Calu3 (cell line): ENCODE results near the gene MCM7. TPM values are rescaled to one million over a fixed set of nuclear protein-coding genes. Genes with fewer than 3 reads are reported as not detected.

Experiments
- BruUV-seq: library from RNA; stranded (reverse); fragments of 400-500 nt; replicated peaks from 2 replicates; lab custom pipeline; 2021; lab: Mats Ljungman, UMichigan
- CTCF ChIA-PET: fragments of 300-600 bp; sonication (Branson Sonifier 250); formaldehyde crosslinking; loops from one replicate; lab custom pipeline; 2022; ENCODE audit warnings: antibody characterized with exemption; lab: Charles Lee
- DNase-seq: peaks from one replicate; pipeline ENCODE4 v3.0.0; 2022
- H3K27ac Mint-ChIP-seq: one replicate; pipeline ENCODE4 v1.8.0; 2022; ENCODE audit warnings: mixed read lengths; ENCODE audit not compliant: unreplicated experiment
- H3K27me3 Mint-ChIP-seq: one replicate; pipeline ENCODE4 v1.8.0; 2022; ENCODE audit warnings: mixed read lengths; ENCODE audit not compliant: unreplicated experiment
- H3K36me3 Mint-ChIP-seq: one replicate; pipeline ENCODE4 v1.8.0; 2022; ENCODE audit warnings: mild to moderate bottlenecking, moderate library complexity, mixed read lengths; ENCODE audit not compliant: insufficient read depth, unreplicated experiment
- H3K4me1 Mint-ChIP-seq: one replicate; pipeline ENCODE4 v1.8.0; 2022; ENCODE audit warnings: mild to moderate bottlenecking, low read depth, mixed read lengths; ENCODE audit not compliant: unreplicated experiment
- H3K4me3 Mint-ChIP-seq: one replicate; pipeline ENCODE4 v1.8.0; 2022; ENCODE audit warnings: mild to moderate bottlenecking, low read depth, moderate library complexity, mixed read lengths; ENCODE audit not compliant: unreplicated experiment
- H3K9me3 Mint-ChIP-seq: one replicate; pipeline ENCODE4 v1.8.0; 2022; ENCODE audit warnings: low read depth, mixed read lengths; ENCODE audit not compliant: unreplicated experiment
- intact Hi-C: fragments of 100-400 bp; cut with micrococcal nuclease; formaldehyde crosslinking; loops from one replicate; pipeline ENCODE4 v1.10.0; 2022; ENCODE audit not compliant: unreplicated experiment
- total RNA-seq: library from RNA; stranded (reverse); gene quantifications from 2 replicates; pipeline ENCODE4 v1.2.3, GENCODE V29; 2022
- TF ChIP-seq, protein P1 (sequence below): fragments of 200-600 bp; IDR thresholded peaks from one replicate; pipeline ENCODE4 v1.8.0; 2022; ENCODE audit warnings: antibody characterized with exemption; ENCODE audit not compliant: unreplicated experiment

MCM7 gene
- total RNA-seq, 1 experiment from 2014 or later: 122 TPM

DNA sequence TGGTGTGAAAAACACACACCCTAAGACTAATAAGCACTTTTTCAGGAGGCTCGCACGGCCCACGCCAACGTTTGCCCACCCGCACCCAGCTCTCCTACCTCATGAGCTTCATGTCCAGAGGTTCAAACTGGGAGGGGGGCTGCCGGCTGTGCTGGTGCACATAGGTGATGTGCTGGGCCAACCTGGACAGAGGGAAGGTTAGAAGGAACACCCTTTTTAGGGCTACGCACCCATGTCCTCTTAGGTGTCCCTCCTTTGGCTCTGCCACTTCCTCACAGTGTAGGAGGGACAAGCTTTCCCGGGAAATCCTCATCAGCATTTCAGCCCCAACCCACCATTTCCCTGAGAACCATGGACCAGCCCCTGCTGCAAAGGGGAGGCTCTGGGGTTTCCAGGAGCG lies 5.9 kb downstream of the MCM7 start:
- Mint-ChIP-seq H3K9me3 (no peaks in the 10 kb centered on the region), H3K36me3 (peaks cover 93% of the 10 kb centered on the region), H3K4me3 (no peak overlapping the region), H3K27ac (no peak overlapping the region), H3K27me3 (no peaks in the 10 kb centered on the region), H3K4me1 (peaks cover 14% of the 10 kb centered on the region)
- no peak for DNase-seq
- intact Hi-C loops: no loop called here
- CTCF ChIA-PET: no interaction called here
- TF ChIP-seq, protein P1, sequence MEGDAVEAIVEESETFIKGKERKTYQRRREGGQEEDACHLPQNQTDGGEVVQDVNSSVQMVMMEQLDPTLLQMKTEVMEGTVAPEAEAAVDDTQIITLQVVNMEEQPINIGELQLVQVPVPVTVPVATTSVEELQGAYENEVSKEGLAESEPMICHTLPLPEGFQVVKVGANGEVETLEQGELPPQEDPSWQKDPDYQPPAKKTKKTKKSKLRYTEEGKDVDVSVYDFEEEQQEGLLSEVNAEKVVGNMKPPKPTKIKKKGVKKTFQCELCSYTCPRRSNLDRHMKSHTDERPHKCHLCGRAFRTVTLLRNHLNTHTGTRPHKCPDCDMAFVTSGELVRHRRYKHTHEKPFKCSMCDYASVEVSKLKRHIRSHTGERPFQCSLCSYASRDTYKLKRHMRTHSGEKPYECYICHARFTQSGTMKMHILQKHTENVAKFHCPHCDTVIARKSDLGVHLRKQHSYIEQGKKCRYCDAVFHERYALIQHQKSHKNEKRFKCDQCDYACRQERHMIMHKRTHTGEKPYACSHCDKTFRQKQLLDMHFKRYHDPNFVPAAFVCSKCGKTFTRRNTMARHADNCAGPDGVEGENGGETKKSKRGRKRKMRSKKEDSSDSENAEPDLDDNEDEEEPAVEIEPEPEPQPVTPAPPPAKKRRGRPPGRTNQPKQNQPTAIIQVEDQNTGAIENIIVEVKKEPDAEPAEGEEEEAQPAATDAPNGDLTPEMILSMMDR: no peak
- no TSS peak for BruUV-seq

DNA sequence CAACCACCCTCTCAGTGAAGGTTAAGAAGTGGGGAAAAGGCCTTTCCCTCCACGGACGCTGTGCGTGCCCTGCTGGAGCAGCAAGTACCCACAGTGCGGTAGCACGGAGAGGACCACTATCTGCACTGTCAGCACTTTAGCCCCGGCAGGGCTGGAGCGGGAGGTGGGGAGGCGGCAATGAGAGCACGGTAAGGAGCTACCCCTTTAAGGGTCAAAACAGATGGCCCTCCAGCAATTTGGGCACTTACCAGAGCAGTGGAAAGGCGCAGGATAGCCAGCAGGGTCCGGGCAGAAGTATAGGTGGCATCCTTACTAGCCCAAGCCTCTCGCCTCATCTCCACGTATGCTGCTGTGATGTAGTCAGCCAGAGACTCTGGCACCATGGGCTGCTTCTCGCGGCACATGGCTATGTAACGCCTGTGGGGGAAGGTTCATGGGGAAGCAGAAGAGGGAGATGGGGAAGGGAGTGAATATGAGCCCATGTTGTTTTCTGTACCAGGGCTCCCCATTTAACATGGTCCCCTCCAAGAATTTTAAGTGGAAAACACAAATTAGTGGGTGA lies 7.2 kb downstream of the MCM7 start:
- H3K4me3 Mint-ChIP-seq: no peak overlapping the region
- no peak overlapping the region for H3K27ac Mint-ChIP-seq
- peaks cover 22% of the 10 kb centered on the region for H3K4me1 Mint-ChIP-seq
- H3K27me3 Mint-ChIP-seq: no peaks in the 10 kb centered on the region
- DNase-seq: no peak
- peaks cover 91% of the 10 kb centered on the region for H3K36me3 Mint-ChIP-seq
- TF ChIP-seq, protein P1: no peak
- no TSS peak for BruUV-seq
- intact Hi-C loops: no loop called here
- no peaks in the 10 kb centered on the region for H3K9me3 Mint-ChIP-seq
- CTCF ChIA-PET: no interaction called here

DNA sequence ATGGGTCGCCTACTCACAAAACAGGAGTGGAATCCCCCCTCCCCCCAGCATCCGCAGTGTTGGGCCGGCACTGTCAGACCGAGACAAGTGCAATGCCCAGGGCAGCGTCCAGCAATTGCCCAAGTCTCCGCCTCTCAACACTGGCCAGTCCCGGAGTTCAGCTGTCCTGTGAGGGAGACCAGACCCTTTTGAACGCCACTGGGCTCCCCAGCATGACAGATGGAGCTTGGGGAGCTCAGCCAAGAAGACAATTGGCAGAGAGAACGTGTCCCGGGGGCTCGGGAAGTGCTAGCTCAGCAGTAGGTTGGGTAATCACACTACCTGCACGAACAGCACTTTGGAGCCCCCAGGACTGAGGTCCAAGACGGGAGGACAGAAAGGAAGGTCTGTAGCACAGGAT lies 7.7 kb downstream of the MCM7 start:
- H3K27ac Mint-ChIP-seq: no peak overlapping the region
- H3K9me3 Mint-ChIP-seq: no peaks in the 10 kb centered on the region
- CTCF ChIA-PET: no interaction called here
- H3K4me3 Mint-ChIP-seq: no peak overlapping the region
- no TSS peak for BruUV-seq
- TF ChIP-seq, protein P1: no peak
- DNase-seq: no peak
- H3K36me3 Mint-ChIP-seq: peaks cover 91% of the 10 kb centered on the region
- H3K4me1 Mint-ChIP-seq: peaks cover 17% of the 10 kb centered on the region
- intact Hi-C loops: no loop called here
- H3K27me3 Mint-ChIP-seq: no peaks in the 10 kb centered on the region

DNA sequence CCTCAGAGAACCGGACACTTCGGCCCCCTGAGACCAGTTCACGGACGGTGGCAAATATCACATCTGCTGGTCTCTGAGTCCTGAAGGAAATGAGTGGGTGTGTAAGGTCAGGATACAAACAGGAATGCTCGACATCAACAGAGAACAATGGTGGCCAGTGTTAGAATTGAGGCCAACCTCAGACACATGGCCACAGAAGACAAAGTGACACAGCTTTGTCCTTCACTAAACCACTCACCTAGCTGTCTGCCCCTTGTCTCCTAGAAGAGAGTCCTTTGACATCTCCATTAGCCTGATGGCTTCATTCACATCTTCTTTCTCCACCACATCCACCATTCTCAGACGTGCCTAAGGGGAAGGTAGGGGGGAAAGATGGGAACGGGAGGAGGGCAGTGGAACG lies 8.1 kb downstream of the MCM7 start:
- Mint-ChIP-seq H3K9me3 (no peaks in the 10 kb centered on the region), H3K27me3 (no peaks in the 10 kb centered on the region), H3K4me1 (peaks cover 13% of the 10 kb centered on the region), H3K36me3 (peaks cover 88% of the 10 kb centered on the region), H3K27ac (no peak overlapping the region), H3K4me3 (no peak overlapping the region)
- CTCF ChIA-PET: no interaction called here
- TF ChIP-seq, protein P1: no peak
- no TSS peak for BruUV-seq
- intact Hi-C loops: no loop called here
- no peak for DNase-seq
